GM20000 (cell line): ENCODE results near the gene RNF207.

Experiments used
- DNase-seq: peaks from one replicate; pipeline ENCODE4 v3.0.0; 2012; ENCODE audit warnings: low spot score
- TF ChIP-seq, protein P1 (sequence below): IDR thresholded peaks from 2 replicates; pipeline ENCODE4 v1.5.1; 2012; ENCODE audit warnings: mild to moderate bottlenecking, control low read depth; ENCODE audit errors: extremely low read depth, missing control alignments

The RNF207 gene

DNA sequence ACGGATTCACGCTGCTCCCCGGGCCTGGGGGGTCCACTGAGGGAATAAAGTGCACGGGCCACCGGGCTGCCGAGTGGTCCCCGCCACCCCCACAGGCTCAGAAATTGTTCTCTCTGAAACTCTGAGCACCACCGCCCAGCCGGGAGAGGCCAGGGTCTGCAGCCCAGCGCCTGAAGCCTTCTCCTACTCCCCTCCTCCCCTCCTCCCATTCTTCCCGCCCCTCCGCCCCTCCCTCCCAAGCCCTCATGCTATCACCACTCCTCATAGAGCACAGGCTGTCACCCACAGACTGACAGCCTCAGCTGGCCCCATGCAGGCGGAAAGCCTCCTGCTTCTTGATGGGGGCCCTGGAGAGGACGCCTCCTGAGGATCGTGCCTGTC lies 55.7 kb downstream of the RNF207 start:
- no peak for DNase-seq
- TF ChIP-seq, protein P1, sequence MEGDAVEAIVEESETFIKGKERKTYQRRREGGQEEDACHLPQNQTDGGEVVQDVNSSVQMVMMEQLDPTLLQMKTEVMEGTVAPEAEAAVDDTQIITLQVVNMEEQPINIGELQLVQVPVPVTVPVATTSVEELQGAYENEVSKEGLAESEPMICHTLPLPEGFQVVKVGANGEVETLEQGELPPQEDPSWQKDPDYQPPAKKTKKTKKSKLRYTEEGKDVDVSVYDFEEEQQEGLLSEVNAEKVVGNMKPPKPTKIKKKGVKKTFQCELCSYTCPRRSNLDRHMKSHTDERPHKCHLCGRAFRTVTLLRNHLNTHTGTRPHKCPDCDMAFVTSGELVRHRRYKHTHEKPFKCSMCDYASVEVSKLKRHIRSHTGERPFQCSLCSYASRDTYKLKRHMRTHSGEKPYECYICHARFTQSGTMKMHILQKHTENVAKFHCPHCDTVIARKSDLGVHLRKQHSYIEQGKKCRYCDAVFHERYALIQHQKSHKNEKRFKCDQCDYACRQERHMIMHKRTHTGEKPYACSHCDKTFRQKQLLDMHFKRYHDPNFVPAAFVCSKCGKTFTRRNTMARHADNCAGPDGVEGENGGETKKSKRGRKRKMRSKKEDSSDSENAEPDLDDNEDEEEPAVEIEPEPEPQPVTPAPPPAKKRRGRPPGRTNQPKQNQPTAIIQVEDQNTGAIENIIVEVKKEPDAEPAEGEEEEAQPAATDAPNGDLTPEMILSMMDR = no peak

DNA sequence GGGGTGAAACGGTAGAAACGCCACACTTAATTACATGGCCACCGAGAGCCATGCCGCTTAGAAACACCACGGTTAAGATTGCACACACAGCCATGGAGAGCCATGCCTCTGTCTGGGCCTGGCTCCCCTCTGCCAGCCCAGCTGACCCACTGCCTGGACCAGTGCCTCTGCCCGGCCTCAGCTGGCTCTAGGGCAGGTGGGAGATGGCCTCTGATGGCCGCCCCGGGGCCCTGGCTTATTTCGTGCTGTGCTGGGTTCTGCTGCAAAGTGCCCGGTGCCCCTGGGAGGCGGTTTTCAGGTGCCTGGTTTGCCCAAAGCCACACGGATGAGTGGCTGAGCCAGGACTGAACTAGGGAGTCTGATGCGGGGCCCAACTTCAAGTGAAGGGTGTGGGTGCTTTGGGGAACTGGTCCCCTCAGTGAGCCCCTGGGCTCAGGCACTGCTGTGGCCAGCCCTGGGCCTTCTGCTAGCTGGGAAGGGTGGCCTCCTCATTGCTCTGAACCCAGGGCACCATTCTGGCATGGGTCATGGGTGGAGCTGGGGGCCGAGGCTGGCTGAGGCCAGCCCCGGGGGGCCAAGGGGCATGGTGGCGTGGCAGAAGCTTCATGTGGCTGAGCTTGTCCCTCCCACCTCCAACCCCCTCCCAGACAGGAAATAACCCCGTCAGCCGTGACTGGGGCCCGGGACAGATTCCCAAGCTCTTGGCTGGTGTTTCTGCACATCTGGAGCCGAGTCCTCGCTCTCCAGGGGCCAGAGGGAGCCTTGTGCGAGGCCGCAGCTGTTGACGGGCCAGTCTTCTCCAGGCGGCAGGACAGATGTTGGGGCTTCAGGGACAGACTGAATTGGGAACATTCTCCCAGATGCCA lies 56.9 kb downstream of the RNF207 start:
- TF ChIP-seq, protein P1 = no peak
- no peak for DNase-seq

DNA sequence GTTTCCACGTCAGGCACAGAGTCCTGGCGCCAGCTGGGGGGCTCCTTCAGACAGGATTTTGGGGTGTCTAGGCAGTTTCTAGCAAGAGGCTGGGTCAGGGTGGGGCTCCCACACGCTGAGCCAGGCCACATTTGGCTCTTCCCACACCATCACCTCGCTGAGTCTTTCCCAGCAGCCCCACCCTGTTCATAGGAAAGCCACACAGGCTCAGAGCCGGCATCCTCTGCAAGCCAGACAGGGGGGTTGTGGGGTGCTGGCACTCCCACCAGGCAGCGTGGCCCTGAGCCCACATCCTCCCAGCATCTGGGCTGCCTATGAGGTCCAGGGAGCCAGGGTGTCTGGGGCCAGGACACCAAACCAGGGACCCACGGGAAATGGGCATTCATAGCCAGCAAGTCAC lies 57.8 kb downstream of the RNF207 start:
- TF ChIP-seq, protein P1 = no peak
- no peak for DNase-seq

DNA sequence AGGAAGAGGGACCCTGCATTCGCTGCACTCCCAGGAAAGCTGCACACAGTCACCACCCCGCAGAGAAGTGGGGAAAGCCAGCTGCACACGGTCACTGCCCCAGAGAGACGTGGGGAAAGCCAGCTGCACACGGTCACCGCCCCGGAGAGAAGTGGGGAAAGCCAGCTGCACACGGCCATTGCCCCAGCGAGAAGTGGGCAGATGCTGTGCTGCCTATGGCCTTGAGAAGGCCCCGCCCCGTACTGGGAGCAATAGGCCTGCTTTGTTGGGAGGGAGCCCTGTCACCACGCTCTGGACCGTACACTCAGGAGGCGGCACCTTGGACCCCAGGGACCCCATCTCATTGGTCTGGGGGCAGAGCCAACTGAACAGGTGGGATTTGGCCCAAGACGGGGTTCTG lies 59.2 kb downstream of the RNF207 start:
- DNase-seq = no peak
- TF ChIP-seq, protein P1 = no peak

DNA sequence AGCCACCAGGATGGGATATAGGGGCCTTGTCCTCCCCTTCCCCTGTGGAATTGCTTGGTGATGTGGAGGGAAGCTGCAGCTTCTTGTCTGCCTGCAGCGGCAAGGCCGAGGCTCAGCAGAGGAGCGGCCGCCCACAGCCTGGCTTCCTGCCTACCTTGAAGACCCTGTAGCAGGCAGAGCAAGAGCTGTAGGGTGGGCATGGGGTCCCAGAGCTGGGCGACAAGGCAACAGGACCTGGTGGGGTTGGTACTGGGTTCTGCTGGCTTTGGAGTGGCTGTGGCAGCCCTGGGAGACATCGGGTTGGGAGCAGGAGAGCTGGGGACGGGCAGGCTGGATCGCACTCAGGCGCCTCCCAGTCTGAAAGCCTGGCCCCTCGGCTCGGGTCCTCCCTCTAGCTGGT lies 60.7 kb downstream of the RNF207 start:
- TF ChIP-seq, protein P1 = no peak
- DNase-seq = no peak

DNA sequence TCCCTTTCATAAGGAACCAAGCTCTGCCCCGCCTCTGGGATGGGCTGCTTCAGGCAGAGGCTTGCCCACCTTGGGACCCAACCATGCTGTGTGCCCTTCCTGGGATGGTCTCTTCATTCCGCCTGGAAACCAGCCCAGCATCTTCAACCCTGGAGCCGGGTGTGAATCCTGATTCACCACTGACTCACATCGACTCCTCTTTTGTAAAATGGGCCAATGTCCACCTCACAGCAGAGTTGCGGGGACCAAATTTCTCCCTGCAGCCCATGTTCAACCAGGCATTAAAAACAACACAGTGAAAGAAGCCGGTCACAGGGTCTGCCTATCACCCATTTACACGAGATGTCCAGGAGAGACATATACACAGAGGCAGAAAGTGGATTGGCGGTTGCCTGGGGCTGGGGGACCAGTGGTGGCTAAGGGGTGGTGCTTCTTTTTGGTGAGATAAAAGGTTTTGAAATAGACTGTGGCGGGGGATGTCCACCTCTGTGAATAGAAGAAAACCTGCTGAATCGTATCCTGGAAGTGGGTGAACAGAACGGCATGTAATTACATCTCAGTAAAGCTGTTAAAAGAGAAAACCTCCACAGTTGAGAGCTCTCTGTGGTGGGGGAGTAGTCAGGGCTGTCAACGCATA lies 61.9 kb downstream of the RNF207 start:
- no peak for DNase-seq
- TF ChIP-seq, protein P1 = no peak

DNA sequence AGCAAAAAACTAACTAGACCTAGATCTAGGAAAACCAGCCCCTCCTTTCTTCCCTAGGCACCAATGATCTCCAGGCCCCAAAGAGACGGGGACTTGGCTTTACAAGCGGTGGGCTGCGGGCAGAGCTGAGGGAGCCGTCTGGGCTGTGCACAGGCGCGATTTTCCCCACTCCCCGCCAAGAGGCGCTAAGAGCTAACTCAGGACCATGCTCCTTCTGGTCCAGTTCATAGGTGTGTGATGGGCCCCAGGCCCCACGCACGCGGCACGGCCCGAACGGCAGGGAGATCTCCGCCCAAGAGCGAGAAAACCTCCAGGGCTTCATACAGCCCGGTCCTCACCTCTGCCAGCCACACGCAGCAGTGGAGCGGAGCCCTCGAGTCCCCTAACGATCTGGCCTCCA lies 62.5 kb downstream of the RNF207 start:
- TF ChIP-seq, protein P1 = no peak
- DNase-seq = no peak
